SIG-M5 treated with dmso at 0.1 percent for 504 hours (cell line): Measurements from ENCODE around the gene ZNF473.

Experiments
- DNase-seq: peaks from one replicate; lab custom pipeline; 2025; ENCODE audit not compliant: unreplicated experiment; lab: John Stamatoyannopoulos, UW

Gene ZNF473

DNA sequence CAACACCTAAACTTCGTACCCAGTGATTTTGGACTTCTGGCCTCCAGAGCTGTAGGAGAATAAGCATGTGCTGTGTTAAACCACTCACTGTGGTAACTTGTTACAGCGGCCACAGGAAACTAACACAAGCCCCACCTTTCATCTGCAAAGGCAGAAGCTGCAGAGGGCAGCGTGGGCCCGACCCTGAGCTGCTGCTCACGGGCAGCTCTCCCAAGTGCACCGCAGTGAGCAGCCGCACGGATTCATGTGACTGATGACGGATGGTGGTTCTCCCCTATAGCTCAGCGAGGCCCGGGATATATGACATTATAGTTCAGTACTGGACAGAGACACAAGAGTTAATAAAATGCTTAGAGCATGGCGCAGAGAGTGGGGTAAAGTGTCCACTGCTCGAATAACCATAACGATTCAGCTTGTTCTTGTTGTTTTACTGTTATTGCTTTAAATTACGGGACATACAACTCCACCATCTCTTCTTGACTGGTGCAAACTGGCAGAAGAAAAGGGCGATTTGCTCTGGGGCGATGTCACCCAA is 22.5 kb upstream of the ZNF473 start:
- no peak for DNase-seq

DNA sequence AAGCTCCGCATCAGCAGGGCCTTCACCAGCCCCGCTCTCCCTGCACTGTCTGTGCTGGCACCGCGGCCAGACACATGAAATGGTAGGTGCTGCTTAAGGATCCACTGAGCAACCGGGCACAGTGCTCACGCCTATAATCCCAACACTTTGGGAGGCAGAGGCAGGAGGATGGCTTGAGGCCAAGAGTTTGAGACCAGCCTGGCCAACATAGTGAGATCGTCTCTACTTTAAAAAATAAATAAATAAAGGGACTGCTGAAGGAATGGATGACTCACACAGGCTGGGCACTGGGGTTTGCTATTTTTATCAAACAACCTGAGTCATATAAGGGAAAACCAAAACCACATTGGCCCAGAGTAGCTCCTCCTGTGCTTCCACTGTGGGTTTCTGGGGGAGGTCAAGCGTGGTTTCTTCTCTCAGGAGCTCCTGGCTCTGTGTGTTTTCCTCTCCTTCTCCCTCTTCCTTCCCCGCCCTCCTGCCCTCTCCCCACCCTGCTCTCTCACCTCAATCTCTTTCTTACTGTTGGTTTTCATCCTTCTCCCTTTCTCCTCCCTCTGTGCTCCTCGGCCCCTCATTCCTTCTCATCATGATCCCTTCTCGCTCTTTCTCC is 21.9 kb upstream of the ZNF473 start:
- DNase-seq, result peak; percentile 70

DNA sequence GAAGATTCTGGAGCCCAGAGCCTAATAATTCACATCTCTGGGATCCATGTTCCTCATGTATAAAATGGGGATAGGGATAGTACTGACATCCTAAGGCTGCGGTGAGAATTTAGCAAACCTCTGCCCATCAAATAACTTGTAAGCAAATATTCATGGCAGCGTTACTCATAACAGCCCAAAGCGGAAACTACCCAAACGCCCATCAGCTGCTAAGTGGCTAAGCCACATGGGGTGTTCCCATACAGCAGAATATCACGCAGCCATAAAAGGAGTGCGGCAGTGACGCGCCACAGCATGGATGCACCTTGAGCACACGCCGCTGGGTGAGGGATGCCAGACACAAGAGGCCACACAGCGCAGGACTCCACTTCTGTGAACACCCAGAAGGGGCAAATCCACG is 20.4 kb upstream of the ZNF473 start:
- no peak for DNase-seq

DNA sequence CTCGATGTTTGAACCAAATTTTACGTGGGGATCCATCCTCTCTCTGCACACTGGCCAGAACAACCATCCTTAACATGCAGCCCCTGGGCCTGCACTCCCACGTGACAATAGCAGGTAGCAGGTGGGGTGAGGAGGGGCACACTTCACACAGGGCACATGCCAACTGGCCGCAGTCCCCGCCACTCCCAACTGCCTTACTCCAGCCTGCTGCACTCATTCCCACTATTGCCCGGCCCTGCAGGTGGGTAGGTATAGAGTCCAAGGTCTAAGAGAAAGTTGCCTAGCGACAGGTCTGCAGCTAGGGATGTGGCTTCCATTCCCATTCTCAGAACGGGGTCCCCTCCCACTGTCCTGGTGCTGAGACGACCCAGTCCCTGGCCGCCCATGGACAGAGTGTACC is 18.6 kb upstream of the ZNF473 start:
- DNase-seq, result no peak

DNA sequence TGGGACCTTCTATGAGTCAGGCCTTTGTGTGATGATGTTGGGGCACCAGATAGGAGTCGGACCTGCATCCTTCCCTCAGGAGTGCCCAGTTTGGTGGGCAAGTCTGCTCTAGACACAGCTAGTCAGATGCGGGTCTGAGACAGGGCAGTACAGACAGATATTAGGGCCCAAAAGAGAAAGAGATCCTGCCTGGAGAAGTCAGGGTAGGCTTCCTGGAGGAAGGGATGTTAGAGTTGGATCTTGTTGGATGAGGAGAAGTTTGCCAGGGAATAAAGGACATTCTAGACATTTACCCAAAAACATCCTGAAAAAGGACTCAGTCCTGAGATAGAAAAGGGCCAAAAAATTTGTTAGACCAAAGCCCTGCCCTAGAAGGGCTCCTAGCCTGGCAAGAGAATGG is 17.9 kb upstream of the ZNF473 start:
- DNase-seq, result no peak

DNA sequence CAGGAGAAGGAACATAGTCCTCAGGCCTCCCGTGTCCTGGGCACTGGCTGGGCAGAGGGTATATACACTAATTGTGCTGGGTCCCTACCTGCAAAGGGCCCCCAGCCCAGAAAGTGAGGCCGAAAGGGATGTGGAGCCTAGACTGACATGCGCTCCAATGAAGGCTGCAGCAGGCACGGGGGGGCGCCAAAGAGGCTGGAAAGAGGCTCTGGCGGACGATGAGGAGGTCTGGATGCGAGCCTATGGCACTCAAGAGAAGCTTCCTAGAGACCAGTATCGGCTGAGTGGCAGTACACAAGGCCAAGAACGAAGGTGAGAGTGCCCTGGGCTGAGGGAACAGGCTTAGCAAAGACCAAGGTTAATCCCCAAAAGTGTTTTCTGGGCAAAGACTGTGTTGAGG is 17.3 kb upstream of the ZNF473 start:
- DNase-seq, result no peak

DNA sequence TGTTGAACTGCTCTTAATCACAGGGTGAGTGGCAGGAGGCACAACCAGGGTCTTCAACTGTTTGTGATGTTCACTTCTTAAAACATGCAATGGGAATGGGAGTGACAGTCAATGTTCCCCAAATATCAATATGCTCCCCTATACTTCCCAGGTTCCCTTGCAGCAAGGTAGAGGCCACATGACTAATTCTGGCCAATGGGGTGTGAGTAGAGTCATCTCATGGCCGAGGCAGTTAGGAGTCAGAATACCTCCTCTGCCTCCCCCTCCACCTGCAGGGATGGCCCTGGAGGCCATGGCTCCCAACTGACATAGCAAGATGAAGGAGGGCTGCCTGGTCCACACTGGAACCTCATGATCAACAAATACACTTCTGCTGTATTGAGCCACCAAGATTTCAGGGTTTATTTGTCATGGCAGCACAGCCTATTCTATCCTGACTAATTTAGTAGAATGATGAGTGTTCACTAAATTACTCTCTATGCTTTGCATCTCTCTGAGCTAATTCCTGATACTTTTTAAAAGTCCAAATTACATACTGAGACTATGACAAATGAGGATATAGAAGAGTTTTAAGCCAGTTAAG is 9.5 kb upstream of the ZNF473 start:
- DNase-seq, result no peak

DNA sequence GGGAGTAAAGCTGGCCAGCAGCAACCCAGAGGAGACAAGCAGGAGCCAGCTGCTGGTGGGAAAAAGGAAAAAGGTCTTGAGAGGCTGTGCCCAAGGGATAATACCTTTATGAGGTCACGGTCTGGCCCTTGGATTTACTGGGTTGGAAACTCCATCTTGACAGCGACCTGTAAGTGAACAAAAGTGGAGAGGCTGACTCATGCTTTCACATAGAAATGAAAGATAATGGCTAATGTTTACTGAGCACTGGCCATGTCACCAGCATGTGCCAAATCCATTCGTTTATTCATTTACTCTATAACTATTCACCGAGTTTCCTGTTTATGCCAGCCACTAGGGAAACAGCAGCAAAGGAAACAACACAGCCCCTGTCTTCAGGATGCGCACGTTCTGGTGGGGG is 5.3 kb upstream of the ZNF473 start:
- no peak for DNase-seq

DNA sequence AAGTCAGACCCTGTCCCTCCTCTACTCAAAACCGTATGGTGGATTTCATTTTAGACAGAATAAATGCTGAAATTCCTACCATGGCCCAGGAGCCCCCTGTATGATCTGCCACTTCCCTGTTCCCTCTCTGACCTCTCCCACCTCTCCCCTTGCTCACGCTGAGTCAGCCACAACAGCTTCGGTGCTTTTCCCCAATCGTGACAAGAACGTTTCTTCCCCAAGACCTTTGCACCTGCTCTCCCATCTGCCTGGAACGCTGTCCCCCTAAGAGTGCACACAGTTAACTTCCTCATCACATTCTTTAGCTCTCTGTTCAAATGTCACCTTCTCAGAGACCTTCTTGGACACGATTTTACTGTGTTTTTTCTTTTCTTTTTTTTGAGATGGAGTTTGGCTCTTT is 3.0 kb upstream of the ZNF473 start:
- DNase-seq, result no peak

DNA sequence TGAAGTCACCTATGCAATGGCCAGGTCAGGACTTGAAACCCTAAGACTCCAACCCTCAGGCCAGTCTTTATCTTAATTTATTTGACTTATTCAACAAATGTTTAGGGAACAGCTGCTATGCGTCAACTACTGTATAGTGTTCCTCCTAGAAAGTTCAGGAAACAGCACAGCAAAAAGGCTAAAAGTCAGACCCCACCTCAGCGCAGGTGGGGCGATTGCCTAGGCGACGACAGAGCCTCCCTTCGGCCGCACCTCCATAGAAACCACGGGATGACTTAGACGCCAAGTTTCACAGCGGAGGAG is 1.1 kb upstream of the ZNF473 start:
- no peak for DNase-seq

DNA sequence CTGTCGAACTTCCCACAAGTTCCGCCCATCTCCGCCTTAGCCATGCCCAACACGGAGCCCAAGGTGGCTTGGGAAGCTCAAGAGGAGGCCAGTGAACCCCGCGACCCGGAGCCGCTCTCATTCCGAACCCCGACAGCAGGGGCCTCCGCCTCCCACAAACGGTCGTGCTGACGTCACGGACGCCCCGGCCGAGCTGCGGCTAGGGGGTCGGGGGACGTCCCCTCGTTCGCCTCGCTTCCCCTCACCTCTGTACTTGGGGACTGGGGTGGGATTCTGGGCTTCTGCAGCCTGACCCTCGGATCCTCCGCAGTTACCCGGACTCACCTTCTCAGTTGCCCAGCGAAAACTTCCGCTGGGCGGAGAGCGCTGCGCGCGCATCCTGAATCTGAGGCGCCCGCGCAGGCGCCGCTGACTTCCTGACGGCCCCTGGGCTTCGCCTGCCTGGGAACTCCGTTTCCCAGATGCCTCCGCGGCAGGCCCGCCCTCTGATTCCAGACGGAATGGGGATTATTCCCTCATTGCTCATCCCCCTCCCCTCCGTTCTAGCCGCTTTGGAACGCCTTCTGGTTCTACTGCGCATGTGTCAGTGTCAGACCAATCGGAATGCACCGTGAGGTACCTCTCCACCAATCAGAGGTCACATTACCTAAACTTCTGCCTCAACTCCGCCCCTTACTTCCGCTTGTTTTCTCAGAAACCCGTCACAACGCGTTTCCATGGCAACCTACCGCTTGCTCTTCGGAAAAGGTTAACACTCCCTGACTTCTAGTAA is 597 bp upstream of the ZNF473 start, which contains the start of gene VRK3:
TSS of gene VRK3 (minus strand) at position 351 of the 772 bp plus-strand sequence. CDS start 9,210 bp downstream, outside the sequence.
- peak; percentile 99 for DNase-seq

DNA sequence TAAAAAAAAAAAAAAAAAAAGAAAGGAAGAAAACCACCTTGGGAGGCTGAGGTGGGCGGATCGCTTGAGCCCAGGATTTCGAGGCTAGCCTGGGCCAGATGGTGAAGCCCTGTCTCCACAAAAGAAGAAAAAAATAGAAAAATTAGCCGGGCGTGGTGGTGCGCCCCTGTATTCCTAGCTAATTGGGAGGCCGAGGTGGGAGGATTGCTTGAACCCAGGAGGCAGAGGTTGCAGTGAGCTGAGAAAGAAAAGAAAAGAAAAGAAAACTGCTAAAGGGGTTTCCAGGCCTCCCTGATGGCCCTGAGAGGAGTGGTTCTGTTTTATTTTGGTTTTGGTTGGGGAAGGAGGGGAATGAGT is 723 bp downstream of the ZNF473 start:
- DNase-seq, result no peak

DNA sequence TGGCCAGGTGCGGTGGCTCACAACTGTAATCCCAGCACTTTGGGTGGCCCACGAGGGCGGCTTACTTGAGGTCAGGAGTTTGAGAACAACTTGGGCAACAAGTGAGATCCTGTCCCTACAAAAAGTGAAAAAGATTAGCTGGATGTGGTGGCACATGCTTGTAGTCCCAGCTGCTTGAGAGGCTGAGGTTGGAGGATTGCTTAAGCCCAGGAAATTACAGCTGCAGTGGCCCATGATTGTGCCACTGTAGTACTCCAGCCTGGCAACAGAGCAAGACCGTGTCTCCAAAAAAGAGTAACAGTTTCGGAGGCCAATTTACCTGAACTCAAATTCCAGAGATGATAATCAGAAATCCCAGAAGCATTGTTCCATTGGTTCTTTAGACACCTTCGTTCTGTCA is 4.4 kb downstream of the ZNF473 start:
- DNase-seq, result no peak

DNA sequence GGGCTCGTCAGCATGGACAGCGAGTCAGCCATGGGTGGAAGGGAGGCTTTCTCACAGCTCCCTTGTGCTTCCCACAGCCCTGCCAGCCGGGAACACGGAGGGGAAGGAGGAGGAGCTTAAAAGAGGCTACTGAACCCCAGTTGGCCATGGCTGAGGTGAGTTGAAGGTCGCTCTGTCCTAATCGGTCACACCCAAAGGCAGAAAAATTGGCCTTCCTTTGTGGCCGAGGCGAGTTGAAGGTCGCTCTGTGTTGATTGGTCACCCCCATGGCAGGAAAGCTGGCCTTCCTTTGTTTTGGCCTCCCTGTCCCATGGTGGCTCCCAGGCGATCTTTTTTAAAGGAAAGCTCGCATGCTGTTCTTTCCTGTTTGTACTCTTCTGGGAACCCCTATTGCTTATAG is 5.1 kb downstream of the ZNF473 start:
- no peak for DNase-seq

DNA sequence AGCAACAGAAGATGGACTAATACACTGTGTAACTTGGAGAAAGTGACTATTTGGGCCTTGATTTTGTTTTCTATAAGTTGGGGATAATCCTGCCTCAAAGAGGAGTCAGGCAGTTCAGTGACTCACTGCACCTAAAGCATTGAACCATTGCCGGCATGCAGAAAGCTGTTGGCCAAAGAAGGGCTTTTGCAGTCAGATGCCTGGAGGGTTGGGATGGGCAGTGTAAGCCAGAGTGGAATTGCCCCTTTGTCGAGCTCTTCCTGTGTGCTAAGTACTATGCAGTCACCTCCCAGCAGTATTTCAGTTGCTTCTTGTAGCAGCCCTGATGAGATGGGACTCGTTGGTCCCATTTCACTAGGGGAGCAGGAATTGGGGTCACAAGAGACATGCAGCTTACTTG is 11.1 kb downstream of the ZNF473 start:
- no peak for DNase-seq

DNA sequence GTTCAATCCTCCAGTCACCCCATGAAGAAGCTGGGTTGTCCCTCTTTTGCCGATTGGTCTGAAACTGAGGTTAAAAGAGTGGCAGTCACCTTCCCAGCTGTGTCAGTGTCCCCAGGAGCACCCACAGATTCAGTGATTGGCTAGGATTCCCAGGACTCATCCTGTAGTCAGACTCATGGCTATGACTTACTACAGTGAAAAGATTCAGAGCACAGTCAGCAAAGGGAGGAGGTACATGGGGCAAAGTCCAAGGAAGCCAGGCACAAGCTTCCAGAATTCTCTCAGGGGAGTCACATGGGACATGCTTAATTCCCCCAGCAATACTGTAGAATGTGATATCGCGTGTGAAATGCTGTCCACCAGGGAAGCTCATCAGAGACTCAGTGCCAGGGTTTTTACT is 14.2 kb downstream of the ZNF473 start:
- no peak for DNase-seq

DNA sequence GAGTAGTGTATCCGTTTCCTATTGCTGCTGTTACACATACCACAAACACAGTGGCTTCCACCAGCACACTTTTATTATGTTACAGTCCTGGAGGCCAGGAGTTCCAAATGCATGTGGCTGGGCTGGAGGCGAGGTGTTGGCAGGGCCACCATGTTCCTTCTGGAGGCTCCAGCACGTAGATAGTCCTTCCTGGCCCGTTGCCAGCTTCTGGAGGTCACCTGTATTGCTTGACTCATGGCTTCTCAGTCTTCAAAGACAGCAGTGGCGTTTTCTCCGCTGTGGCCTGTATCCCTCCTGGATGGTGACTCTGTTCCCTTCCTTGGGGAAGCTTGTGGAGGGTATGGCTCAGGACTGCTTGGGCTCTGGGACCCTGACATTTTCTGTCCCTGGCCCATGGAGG is 15.2 kb downstream of the ZNF473 start:
- no peak for DNase-seq

DNA sequence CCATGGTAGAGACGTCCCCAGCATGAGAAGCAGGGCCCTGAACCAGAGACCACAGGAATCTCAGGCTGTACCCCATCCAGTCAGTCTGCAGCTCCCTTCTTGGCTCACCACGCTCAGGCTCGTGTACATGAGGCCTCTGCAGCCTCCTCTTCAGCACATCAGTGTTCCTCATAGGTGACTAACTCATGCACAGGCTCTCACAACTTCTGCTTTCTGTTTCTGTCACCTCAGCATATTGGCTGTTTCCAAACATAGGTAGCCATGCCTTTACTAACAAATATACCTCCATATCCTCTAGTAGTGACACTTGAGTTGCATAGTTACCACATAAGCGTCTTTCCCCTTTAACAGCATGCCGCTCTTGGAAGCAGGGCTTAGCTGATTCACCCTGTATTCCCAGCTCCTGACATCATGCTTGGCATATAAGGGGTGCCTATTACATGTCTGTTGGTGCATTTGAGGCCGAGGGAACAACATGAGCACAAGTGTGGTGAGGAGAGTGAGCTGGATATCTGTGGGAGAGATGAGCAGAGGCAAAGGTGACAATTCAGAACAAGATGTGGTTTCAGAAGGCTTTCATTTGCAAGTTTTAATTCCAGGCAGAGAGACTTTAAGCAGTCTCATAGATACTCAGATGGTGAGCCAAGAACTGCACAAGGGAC is 16.7 kb downstream of the ZNF473 start:
- DNase-seq, result no peak

DNA sequence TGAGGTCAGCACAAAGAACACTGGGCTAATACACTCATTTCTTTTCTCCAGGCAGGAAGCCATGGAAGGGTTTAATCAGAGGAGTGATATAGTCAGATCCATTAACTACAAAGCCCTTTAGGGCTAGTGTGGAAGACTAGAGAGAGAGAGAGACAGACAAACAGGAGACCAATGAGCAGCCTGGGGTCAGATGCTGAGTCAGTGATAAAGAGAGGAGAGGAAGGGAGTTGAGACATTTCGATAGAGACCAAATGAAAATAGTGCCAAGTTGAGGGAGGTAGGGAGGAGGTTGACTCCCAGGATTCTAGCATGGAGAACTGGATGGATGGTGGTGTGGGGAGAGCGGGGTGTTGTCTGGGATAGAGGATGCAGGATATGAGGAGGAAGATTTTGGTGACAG is 18.2 kb downstream of the ZNF473 start:
- DNase-seq, result no peak

DNA sequence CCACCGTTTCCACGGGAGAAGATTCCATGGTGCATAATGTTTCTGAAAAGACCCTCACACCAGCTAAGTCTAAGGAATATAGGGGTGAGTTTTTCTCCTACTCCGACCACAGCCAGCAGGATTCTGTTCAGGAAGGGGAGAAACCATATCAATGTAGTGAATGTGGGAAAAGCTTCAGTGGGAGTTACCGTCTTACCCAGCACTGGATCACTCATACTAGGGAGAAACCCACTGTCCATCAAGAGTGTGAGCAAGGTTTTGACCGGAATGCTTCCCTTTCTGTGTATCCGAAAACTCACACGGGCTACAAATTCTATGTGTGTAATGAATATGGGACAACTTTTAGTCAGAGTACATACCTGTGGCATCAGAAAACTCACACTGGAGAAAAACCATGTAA is 19.1 kb downstream of the ZNF473 start:
- DNase-seq, result no peak

DNA sequence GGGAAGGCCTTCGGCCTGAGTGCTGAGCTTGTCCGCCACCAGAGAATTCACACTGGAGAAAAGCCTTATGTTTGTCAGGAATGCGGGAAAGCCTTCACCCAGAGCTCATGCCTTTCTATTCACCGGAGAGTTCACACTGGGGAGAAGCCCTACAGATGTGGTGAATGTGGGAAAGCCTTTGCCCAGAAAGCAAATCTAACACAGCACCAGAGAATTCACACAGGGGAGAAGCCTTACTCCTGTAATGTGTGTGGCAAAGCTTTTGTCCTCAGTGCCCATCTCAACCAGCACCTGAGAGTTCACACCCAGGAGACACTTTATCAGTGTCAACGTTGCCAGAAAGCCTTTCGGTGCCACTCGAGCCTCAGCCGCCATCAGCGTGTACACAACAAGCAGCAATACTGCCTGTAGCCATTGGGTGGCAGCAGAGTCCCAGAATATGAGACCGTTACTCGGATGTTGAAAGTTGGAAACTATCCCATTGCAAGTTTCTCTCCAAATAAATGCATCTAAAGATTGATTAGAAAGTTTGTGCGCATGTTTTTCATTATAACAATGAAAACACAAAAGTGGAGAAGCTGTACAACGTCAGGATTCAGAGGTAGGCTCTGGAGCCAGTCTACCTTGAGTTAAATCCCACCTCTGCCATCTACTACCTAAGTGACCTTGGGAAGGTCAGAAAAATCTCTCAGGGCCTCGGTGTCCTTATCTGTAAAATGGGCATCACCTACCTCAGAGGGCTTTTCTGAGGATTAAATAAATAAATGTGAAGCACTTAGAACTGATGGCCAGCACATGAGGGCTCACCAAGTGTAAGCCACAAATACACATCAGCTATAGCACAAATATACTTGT is 21.1 kb downstream of the ZNF473 start:
- DNase-seq, result no peak
